NCI-H187 (cell line): Measurements from ENCODE around the gene DUOXA2.

Experiments
- DNase-seq, 2 experiments: peaks; one replicate each; lab custom pipeline; 2025; lab: John Stamatoyannopoulos, UW

The DUOXA2 gene

GRCh38 chr15:45162771-45163507 is 48.8 kb downstream of the DUOXA2 start:
- peak in 1 of 2 experiments; percentile 22 for DNase-seq

- no peak for DNase-seq
Measured at GRCh38 chr15:45163508-45163856, 49.4 kb downstream of the DUOXA2 start.

- no peak for DNase-seq
Measured at GRCh38 chr15:45164914-45165313, 50.8 kb downstream of the DUOXA2 start.

- no peak for DNase-seq
Measured at GRCh38 chr15:45165536-45165935, 51.4 kb downstream of the DUOXA2 start.

GRCh38 chr15:45166834-45167630 is 52.9 kb downstream of the DUOXA2 start:
- peak; percentile 8 to 48 for DNase-seq

- DNase-seq = no peak
Measured at GRCh38 chr15:45167631-45168205, 53.6 kb downstream of the DUOXA2 start.
